ENCODE measurements around the gene ANKRD7.

Gene ANKRD7

DNA sequence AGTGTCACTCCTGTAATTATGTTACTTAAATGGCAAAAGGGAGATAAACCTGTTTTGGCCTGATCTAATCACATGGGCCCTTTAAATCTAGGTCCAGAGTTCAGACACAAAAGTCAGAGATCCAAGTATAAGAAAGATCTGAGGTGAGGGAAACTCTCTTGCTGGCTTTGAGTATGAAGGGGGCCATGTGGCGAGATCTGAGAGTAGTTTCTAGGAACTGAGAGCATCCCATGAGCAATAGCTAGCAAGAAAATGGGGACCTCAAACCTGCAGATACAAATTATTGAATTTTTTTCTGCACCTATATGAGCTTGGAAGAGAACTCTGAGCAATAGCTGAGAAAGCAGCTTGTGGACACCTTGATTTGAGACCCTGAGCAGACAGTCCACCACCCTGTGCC is 27.6 kb downstream of the ANKRD7 start:
- Histone ChIP-seq H2AK5ac (ENCODE audit: low read length) (no peak overlapping the region), H3K4me1 (ENCODE audit: control insufficient read depth, low read depth, low read length) (no peaks in the 10 kb centered on the region), H3K79me2 (ENCODE audit: control insufficient read depth, insufficient read depth, low read length) (no peaks in the 10 kb centered on the region), H2BK5ac (ENCODE audit: low read length) (no peak overlapping the region), H4K8ac (ENCODE audit: low read depth, low read length) (no peak overlapping the region), H3K4me2 (ENCODE audit: low read length) (no peak overlapping the region), H4K5ac (ENCODE audit: low read length) (no peak overlapping the region), H3K23ac (ENCODE audit: low read length) (no peak overlapping the region), H3K4ac (ENCODE audit: low read depth, low read length) (no peak overlapping the region), H3K56ac (ENCODE audit: low read length) (no peak overlapping the region), H3K79me1 (ENCODE audit: low read length) (no peaks in the 10 kb centered on the region), H3K4me3 (ENCODE audit: low read length) (no peak overlapping the region), H2BK15ac (replicated peaks; ENCODE audit: low read depth) (no peak overlapping the region), H3K27me3 (ENCODE audit: insufficient read depth, low read length, poor library complexity) (no peaks in the 10 kb centered on the region), H3K27ac (ENCODE audit: low read depth, low read length) (no peak overlapping the region), H3K18ac (ENCODE audit: low read length) (no peak overlapping the region), H2BK120ac (ENCODE audit: low read depth, low read length) (no peak overlapping the region), H3K36me3 (ENCODE audit: control insufficient read depth, insufficient read depth, low read length) (no peaks in the 10 kb centered on the region), H3K9ac (ENCODE audit: low read length) (no peak overlapping the region)
- DNase-seq: no peak
- WGBS (ENCODE audit: extremely low coverage, insufficient coverage, low lambda C conversion rate): no CpG with 5 or more reads among the region's 1 CpG

DNA sequence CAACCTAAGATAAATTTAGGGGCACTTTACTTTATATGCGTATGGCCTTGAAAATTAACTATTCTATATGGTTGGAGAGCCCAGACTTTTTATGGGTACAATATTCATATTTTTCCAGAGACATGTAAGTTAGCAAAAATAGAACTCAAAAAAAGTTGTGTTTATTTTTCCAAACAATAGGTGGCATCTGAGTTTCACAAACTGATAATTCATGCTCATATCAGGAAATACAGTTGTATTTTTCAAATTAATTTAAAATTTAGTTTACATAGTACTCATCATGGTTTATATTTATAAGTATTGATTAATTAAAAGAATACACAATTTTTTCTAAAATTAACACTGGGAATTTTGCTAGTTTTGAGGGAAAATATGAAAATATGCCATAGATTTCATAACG is 34.6 kb downstream of the ANKRD7 start:
- DNase-seq: no peak
- H3K79me1 ChIP-seq (ENCODE audit: low read length): no peaks in the 10 kb centered on the region
- H3K27me3 ChIP-seq (ENCODE audit: insufficient read depth, low read length, poor library complexity): no peaks in the 10 kb centered on the region
- no peak overlapping the region for H4K5ac ChIP-seq (ENCODE audit: low read length)
- no peaks in the 10 kb centered on the region for H3K36me3 ChIP-seq (ENCODE audit: control insufficient read depth, insufficient read depth, low read length)
- H3K18ac ChIP-seq (ENCODE audit: low read length): no peak overlapping the region
- no peaks in the 10 kb centered on the region for H3K79me2 ChIP-seq (ENCODE audit: control insufficient read depth, insufficient read depth, low read length)
- no peak overlapping the region for H3K4ac ChIP-seq (ENCODE audit: low read depth, low read length)
- H3K4me1 ChIP-seq (ENCODE audit: control insufficient read depth, low read depth, low read length): no peaks in the 10 kb centered on the region
- no peak overlapping the region for H3K4me2 ChIP-seq (ENCODE audit: low read length)
- no peak overlapping the region for H2BK5ac ChIP-seq (ENCODE audit: low read length)
- H3K4me3 ChIP-seq (ENCODE audit: low read length): no peak overlapping the region
- no peak overlapping the region for H2AK5ac ChIP-seq (ENCODE audit: low read length)
- no peak overlapping the region for H3K23ac ChIP-seq (ENCODE audit: low read length)
- no CpG with 5 or more reads among the region's 2 CpGs for WGBS (ENCODE audit: extremely low coverage, insufficient coverage, low lambda C conversion rate)
- no peak overlapping the region for H4K8ac ChIP-seq (ENCODE audit: low read depth, low read length)
- no peak overlapping the region for H2BK120ac ChIP-seq (ENCODE audit: low read depth, low read length)
- H3K56ac ChIP-seq (ENCODE audit: low read length): no peak overlapping the region
- no peak overlapping the region for H3K27ac ChIP-seq (ENCODE audit: low read depth, low read length)
- no peak overlapping the region for H3K9ac ChIP-seq (ENCODE audit: low read length)
- H2BK15ac ChIP-seq (replicated peaks; ENCODE audit: low read depth): no peak overlapping the region

DNA sequence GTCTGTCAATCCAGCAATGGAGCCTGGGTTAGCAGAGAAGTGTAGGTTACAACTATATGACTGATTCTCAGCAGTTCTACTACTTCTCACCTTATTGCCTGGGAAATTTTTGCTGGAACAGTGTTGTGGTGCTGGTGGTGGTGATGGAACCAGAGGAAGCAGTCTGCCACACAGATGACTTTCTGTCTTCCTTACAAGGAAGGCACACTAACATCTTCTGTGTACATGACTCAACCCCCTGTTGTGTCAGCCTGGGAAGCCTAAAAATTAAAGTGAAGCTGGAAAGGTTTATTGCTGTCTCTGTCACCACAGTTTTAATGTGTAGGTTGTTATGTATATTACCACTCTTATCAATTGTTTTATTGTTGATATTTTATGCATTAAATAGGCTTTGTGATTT is 40.3 kb downstream of the ANKRD7 start:
- Histone ChIP-seq H3K4me2 (ENCODE audit: low read length) (no peak overlapping the region), H3K27me3 (ENCODE audit: insufficient read depth, low read length, poor library complexity) (no peaks in the 10 kb centered on the region), H4K8ac (ENCODE audit: low read depth, low read length) (no peak overlapping the region), H4K5ac (ENCODE audit: low read length) (no peak overlapping the region), H3K79me1 (ENCODE audit: low read length) (no peaks in the 10 kb centered on the region), H3K4me3 (ENCODE audit: low read length) (no peak overlapping the region), H3K56ac (ENCODE audit: low read length) (no peak overlapping the region), H3K4me1 (ENCODE audit: control insufficient read depth, low read depth, low read length) (no peaks in the 10 kb centered on the region), H3K79me2 (ENCODE audit: control insufficient read depth, insufficient read depth, low read length) (no peaks in the 10 kb centered on the region), H2BK5ac (ENCODE audit: low read length) (no peak overlapping the region), H3K4ac (ENCODE audit: low read depth, low read length) (no peak overlapping the region), H3K9ac (ENCODE audit: low read length) (no peak overlapping the region), H3K27ac (ENCODE audit: low read depth, low read length) (no peak overlapping the region), H2BK15ac (replicated peaks; ENCODE audit: low read depth) (no peak overlapping the region), H3K23ac (ENCODE audit: low read length) (no peak overlapping the region), H3K36me3 (ENCODE audit: control insufficient read depth, insufficient read depth, low read length) (no peaks in the 10 kb centered on the region), H2AK5ac (ENCODE audit: low read length) (no peak overlapping the region), H3K18ac (ENCODE audit: low read length) (no peak overlapping the region), H2BK120ac (ENCODE audit: low read depth, low read length) (no peak overlapping the region)
- DNase-seq: no peak

DNA sequence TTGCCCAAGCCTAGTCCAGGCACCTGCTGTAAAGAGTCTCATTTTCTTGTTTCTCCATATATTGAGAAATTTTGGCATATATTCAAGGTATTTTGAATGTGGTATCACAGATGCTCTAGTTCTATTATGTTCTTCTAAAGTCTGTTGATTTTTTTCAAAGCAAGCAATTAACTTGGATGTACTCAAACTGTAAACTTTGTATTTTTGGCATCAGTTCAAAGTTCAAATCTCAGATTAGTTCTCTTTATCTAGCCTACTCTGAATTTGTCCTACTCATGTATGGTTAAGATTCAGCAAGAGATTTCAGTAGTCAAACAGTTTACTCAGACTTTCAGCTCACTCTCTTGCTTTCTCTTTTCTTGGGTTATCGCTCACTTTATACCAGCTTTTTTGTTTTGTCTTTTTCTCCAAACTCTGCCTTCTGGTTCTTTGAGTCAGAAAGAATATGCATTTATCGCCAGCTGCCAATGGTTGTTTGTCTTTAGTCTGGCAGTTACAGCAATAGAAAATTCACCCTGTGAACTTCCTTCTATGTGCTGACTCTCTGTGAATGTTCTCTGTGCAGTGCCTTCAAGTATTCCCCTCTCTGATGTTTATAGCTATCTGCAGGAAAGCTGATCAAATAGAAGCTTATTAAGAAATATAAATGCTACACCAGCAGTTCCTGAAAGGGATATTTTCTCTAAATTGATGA is 56.0 kb downstream of the ANKRD7 start:
- Histone ChIP-seq H3K4me2 (ENCODE audit: low read length) (no peak overlapping the region), H3K18ac (ENCODE audit: low read length) (no peak overlapping the region), H2BK15ac (replicated peaks; ENCODE audit: low read depth) (no peak overlapping the region), H3K23ac (ENCODE audit: low read length) (no peak overlapping the region), H3K79me2 (ENCODE audit: control insufficient read depth, insufficient read depth, low read length) (no peaks in the 10 kb centered on the region), H4K5ac (ENCODE audit: low read length) (no peak overlapping the region), H3K4me1 (ENCODE audit: control insufficient read depth, low read depth, low read length) (no peaks in the 10 kb centered on the region), H3K36me3 (ENCODE audit: control insufficient read depth, insufficient read depth, low read length) (no peaks in the 10 kb centered on the region), H2AK5ac (ENCODE audit: low read length) (no peak overlapping the region), H3K4ac (ENCODE audit: low read depth, low read length) (no peak overlapping the region), H3K4me3 (ENCODE audit: low read length) (no peak overlapping the region), H3K27me3 (ENCODE audit: insufficient read depth, low read length, poor library complexity) (no peaks in the 10 kb centered on the region), H3K79me1 (ENCODE audit: low read length) (no peaks in the 10 kb centered on the region), H3K27ac (ENCODE audit: low read depth, low read length) (no peak overlapping the region), H2BK5ac (ENCODE audit: low read length) (no peak overlapping the region), H3K9ac (ENCODE audit: low read length) (no peak overlapping the region), H3K56ac (ENCODE audit: low read length) (no peak overlapping the region), H2BK120ac (ENCODE audit: low read depth, low read length) (no peak overlapping the region), H4K8ac (ENCODE audit: low read depth, low read length) (no peak overlapping the region)
- WGBS (ENCODE audit: extremely low coverage, insufficient coverage, low lambda C conversion rate): no CpG with 5 or more reads among the region's 2 CpGs
- no peak for DNase-seq

DNA sequence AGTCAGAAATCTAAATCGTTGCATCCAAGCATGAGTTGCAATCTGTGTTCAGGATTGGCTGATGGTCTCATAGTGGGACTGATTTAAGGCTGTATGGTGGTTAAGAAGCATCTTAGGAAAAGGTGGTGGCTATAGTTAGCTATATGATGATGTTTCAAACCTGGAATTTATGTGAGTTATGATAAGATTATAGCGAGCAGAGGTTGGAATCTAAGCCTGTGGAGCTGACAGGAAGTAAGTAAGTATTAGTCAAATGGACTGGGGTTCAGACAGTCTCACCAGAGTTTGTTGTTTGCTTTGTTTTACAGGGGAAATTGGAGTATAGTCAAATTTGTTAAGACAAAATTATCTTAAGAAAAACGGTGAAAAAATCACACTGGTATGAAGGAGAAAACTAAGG is 56.7 kb downstream of the ANKRD7 start:
- no peak for DNase-seq
- H2BK5ac ChIP-seq (ENCODE audit: low read length): no peak overlapping the region
- H2BK15ac ChIP-seq (replicated peaks; ENCODE audit: low read depth): no peak overlapping the region
- no peak overlapping the region for H4K8ac ChIP-seq (ENCODE audit: low read depth, low read length)
- no peak overlapping the region for H4K5ac ChIP-seq (ENCODE audit: low read length)
- H2BK120ac ChIP-seq (ENCODE audit: low read depth, low read length): no peak overlapping the region
- no peaks in the 10 kb centered on the region for H3K79me2 ChIP-seq (ENCODE audit: control insufficient read depth, insufficient read depth, low read length)
- H2AK5ac ChIP-seq (ENCODE audit: low read length): no peak overlapping the region
- no peak overlapping the region for H3K4me2 ChIP-seq (ENCODE audit: low read length)
- H3K36me3 ChIP-seq (ENCODE audit: control insufficient read depth, insufficient read depth, low read length): no peaks in the 10 kb centered on the region
- H3K9ac ChIP-seq (ENCODE audit: low read length): no peak overlapping the region
- no peak overlapping the region for H3K4me3 ChIP-seq (ENCODE audit: low read length)
- H3K18ac ChIP-seq (ENCODE audit: low read length): no peak overlapping the region
- H3K27ac ChIP-seq (ENCODE audit: low read depth, low read length): no peak overlapping the region
- no peaks in the 10 kb centered on the region for H3K4me1 ChIP-seq (ENCODE audit: control insufficient read depth, low read depth, low read length)
- H3K56ac ChIP-seq (ENCODE audit: low read length): no peak overlapping the region
- no peak overlapping the region for H3K23ac ChIP-seq (ENCODE audit: low read length)
- no peaks in the 10 kb centered on the region for H3K27me3 ChIP-seq (ENCODE audit: insufficient read depth, low read length, poor library complexity)
- H3K79me1 ChIP-seq (ENCODE audit: low read length): no peaks in the 10 kb centered on the region
- 100% methylated on average over 1 of the region's 3 CpGs for WGBS (ENCODE audit: extremely low coverage, insufficient coverage, low lambda C conversion rate)
- H3K4ac ChIP-seq (ENCODE audit: low read depth, low read length): no peak overlapping the region

DNA sequence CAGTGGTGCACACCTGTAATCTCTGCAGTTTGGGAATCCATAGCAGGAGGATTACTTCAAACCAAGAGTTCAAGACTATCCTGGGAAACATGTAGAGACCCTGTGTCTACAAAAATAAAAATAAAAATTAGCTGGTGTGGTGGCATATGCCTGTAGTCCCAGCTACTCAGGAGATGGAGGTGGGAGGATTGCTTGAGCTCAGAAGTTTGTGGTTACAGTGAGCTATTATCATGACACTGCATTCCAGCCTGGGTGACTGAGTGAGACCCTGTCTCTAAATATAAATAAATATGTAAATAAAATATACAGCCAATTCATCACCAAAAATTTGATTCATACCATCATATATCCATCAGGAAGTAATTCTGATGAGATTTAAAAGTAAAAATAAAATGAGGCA is 60.9 kb downstream of the ANKRD7 start:
- H2BK5ac ChIP-seq (ENCODE audit: low read length): no peak overlapping the region
- no peak overlapping the region for H4K5ac ChIP-seq (ENCODE audit: low read length)
- no peaks in the 10 kb centered on the region for H3K4me1 ChIP-seq (ENCODE audit: control insufficient read depth, low read depth, low read length)
- no peak overlapping the region for H3K18ac ChIP-seq (ENCODE audit: low read length)
- H3K23ac ChIP-seq (ENCODE audit: low read length): no peak overlapping the region
- H4K8ac ChIP-seq (ENCODE audit: low read depth, low read length): no peak overlapping the region
- no peak for DNase-seq
- H3K9ac ChIP-seq (ENCODE audit: low read length): no peak overlapping the region
- no peak overlapping the region for H3K4me3 ChIP-seq (ENCODE audit: low read length)
- H3K4ac ChIP-seq (ENCODE audit: low read depth, low read length): no peak overlapping the region
- H3K56ac ChIP-seq (ENCODE audit: low read length): no peak overlapping the region
- no peak overlapping the region for H3K4me2 ChIP-seq (ENCODE audit: low read length)
- no peaks in the 10 kb centered on the region for H3K36me3 ChIP-seq (ENCODE audit: control insufficient read depth, insufficient read depth, low read length)
- H3K27ac ChIP-seq (ENCODE audit: low read depth, low read length): no peak overlapping the region
- no peak overlapping the region for H2AK5ac ChIP-seq (ENCODE audit: low read length)
- H2BK15ac ChIP-seq (replicated peaks; ENCODE audit: low read depth): no peak overlapping the region
- H3K27me3 ChIP-seq (ENCODE audit: insufficient read depth, low read length, poor library complexity): no peaks in the 10 kb centered on the region
- no peak overlapping the region for H2BK120ac ChIP-seq (ENCODE audit: low read depth, low read length)
- no peaks in the 10 kb centered on the region for H3K79me1 ChIP-seq (ENCODE audit: low read length)
- H3K79me2 ChIP-seq (ENCODE audit: control insufficient read depth, insufficient read depth, low read length): no peaks in the 10 kb centered on the region
